Heart left ventricle (tissue), 16 donors: ENCODE measurements around the gene PCIF1. TPM values are rescaled to one million over a fixed set of nuclear protein-coding genes. Genes with fewer than 3 reads are reported as not detected.

Source experiments
- ATAC-seq, 4 donors: fragments of 200-7000 bp; cut with Tn5 transposase; one replicate each; pipeline ENCODE4 v1.9.1; 2020 to 2022; ENCODE audit warnings: moderate library complexity in 4 of 4, mild to moderate bottlenecking in 3 of 4, moderate number of reproducible peaks in 1 of 4
- DNase-seq, 5 donors: peaks; one replicate each; pipeline ENCODE4 v3.0.0-alpha.2; 2020
- H3K27ac ChIP-seq, 12 donors: fragments of 200-600 bp; sonication (generic) in 4 of 12; one replicate each; pipeline versions ENCODE4 v1.5.0 to v1.8.0; 2016 to 2022; ENCODE audit warnings: mild to moderate bottlenecking in 2 of 12
- H3K27me3 ChIP-seq, 9 donors: fragments of 200-600 bp; sonication (generic) in 2 of 9; one replicate each; pipeline versions ENCODE4 v1.5.1 to v1.8.0; 2016 to 2022; ENCODE audit warnings: mild to moderate bottlenecking in 3 of 9
- H3K36me3 ChIP-seq, 9 donors: fragments of 200-600 bp; sonication (generic) in 2 of 9; one replicate each; pipeline versions ENCODE4 v1.5.0 to v1.8.0; 2018 to 2022; ENCODE audit warnings: mild to moderate bottlenecking in 2 of 9
- H3K4me1 ChIP-seq, 12 donors: fragments of 200-600 bp; sonication (generic) in 4 of 12; one replicate each; pipeline versions ENCODE4 v1.5.0 to v1.8.0; 2016 to 2022; ENCODE audit warnings: mild to moderate bottlenecking in 3 of 12
- H3K4me3 ChIP-seq, 12 donors: fragments of 200-600 bp; sonication (generic) in 4 of 12; one replicate each; pipeline versions ENCODE4 v1.5.0 to v1.8.0; 2017 to 2022; ENCODE audit warnings: mild to moderate bottlenecking in 9 of 12, moderate library complexity in 4 of 12
- H3K9me3 ChIP-seq, 12 donors: fragments of 200-600 bp; sonication (generic) in 4 of 12; one replicate each; pipeline versions ENCODE4 v1.5.0 to v1.8.0; 2016 to 2022; ENCODE audit warnings: mild to moderate bottlenecking in 1 of 12
- CTCF ChIP-seq, 12 donors: fragments of 200-600 bp; sonication (generic) in 4 of 12; IDR thresholded peaks; one replicate each; pipeline versions ENCODE4 v1.5.0 to v1.8.0; 2018 to 2022; ENCODE audit warnings: antibody characterized with exemption in 12 of 12, mild to moderate bottlenecking in 5 of 12
- POLR2A ChIP-seq, 2 donors: fragments of 450-650 bp; IDR thresholded peaks; one replicate each; pipeline ENCODE4 v1.6.1; 2017; ENCODE audit warnings: antibody characterized with exemption in 2 of 2, mild to moderate bottlenecking in 2 of 2, moderate library complexity in 2 of 2
- WGBS, 4 donors: extraction: QIAGEN DNeasy Blood & Tissue Kit in 2 of 4; methylation state at CpG; one replicate each; pipeline versions ENCODE4 v1.1.5 to v1.1.7; 2013 to 2018; 5-methylcytosine and 5-hydroxymethylcytosine counted together
- intact Hi-C, 10 donors: fragments of 100-400 bp; cut with DNase I; formaldehyde crosslinking; loops; one replicate each; pipeline versions ENCODE4 v1.11.1 to v1.14.2; 2022
- polyA plus RNA-seq, 2 donors: library from polyadenylated mRNA; stranded (reverse); fragments of 200-250 nt; gene quantifications; one replicate each; pipeline ENCODE4 v1.2.3, GENCODE V29; 2013
- total RNA-seq, 9 donors: library from RNA; depleted of rRNA in 2 of 9; stranded (reverse); fragments of >200 nt in 2 of 9; fragmentation: NEBNext Ultra II Directional in 3 of 9; extraction: Animal tissue kit (Norgen Biotek cat#: 25700) in 3 of 9; gene quantifications; one replicate each; pipeline versions ENCODE4 v1.1.0 to v1.2.4, GENCODE V29; 2016 to 2023
- donor health status: ischemic (EF 13 %, LVEDD 7.1; RV severe dilation, severe dysfunction).
- donor health status: healthy with polysubstance abuse.
- donor health status: DM: no; HTN: yes; CAD: no.
- donor health status: DM: no; HTN: no; CAD: no.
- donor health status: ischemic (EF 25% LVEDD 6.9; RV normal size, moderate dysfunction).
- donor health status: ischemic (EF 25% LVEDD 5.7; RV mildly dilated, moderate dysfunction).
- donor health status: healthy.
- donor health status: DM: yes; HTN: yes; CAD: no.
- donor health status: ischemic (EF 35%, LVEDD 5.7; RV mildly dilated, moderate dysfunction).
- donor health status: nonischemic (EF 11% LVEDD 7.7; RV severe dilation, severe dysfunction).
- donor health status: DM: yes; HTN: yes; CAD: no.
- donor health status: PGD.
- donor health status: ischemic (EF 29% LVEDD 5.4; RV normal size, mild dysfunction).
- donor health status: nonischemic (EF 23%, LVEDD 6.1; RV moderate dilation, normal function).

The PCIF1 gene
- total and polyA plus RNA-seq, 11 donors, result 17.5 to 40.2 (median 28.2) TPM

DNA sequence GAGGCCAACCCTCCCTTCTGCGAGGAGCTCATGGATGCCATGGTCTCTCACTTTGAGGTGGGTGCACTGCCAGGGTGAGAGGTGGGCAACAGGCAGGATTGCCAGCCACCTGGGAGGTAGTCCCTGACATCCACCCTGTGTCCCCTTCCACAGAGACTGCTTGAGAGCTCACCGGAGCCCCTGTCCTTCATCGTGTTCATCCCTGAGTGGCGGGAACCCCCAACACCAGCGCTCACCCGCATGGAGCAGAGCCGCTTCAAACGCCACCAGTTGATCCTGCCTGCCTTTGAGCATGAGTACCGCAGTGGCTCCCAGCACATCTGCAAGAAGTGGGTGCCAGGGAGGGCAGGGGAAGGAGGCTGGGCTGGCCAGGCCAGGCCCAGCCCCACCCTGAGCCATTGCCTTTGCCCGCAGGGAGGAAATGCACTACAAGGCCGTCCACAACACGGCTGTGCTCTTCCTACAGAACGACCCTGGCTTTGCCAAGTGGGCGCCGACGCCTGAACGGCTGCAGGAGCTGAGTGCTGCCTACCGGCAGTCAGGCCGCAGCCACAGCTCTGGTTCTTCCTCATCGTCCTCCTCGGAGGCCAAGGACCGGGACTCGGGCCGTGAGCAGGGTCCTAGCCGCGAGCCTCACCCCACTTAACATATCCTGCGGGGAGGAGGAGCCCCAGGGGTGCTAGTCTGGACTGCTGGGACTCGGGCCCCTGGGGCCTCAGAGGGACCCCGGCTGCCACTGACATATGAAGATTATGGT lies 12.8 kb downstream of the PCIF1 start:
- intact Hi-C loops, result no loop called here
- Histone ChIP-seq H3K4me1 (peaks cover 0 to 39% (median 0%) of the 10 kb centered on the region in 12 donors), H3K27me3 (no peaks in the 10 kb centered on the region), H3K4me3 (no peak overlapping the region), H3K36me3 (peaks cover 2 to 100% (median 100%) of the 10 kb centered on the region in 9 donors), H3K27ac (peak overlapping the region in 2 of 12 donors; percentile 18 to 81), H3K9me3 (no peaks in the 10 kb centered on the region)
- ATAC-seq (no peak), DNase-seq (no peak)
- no peak for TF ChIP-seq POLR2A (IDR thresholded peaks at IDR 0.05)
- no peak for TF ChIP-seq CTCF (IDR thresholded peaks at IDR 0.05)
- WGBS, 4 donors, result 79 to 85% (median 81%) methylated on average over 21 to 29 of the region's 29 CpGs

- Histone ChIP-seq H3K4me3 (no peak overlapping the region), H3K4me1 (peaks cover 0 to 38% (median 0%) of the 10 kb centered on the region in 12 donors), H3K27me3 (no peaks in the 10 kb centered on the region), H3K36me3 (peaks cover 0 to 100% (median 100%) of the 10 kb centered on the region in 9 donors), H3K27ac (no peak overlapping the region), H3K9me3 (no peaks in the 10 kb centered on the region)
- intact Hi-C loops, result no loop called here
- no peak for ATAC-seq
- 57 to 85% (median 79%) methylated on average over 1 to 7 of the region's 7 CpGs for WGBS, 4 donors
- TF ChIP-seq POLR2A (IDR thresholded peaks at IDR 0.05), result no peak
- TF ChIP-seq CTCF (IDR thresholded peaks at IDR 0.05), result no peak
- no peak for DNase-seq
Measured at GRCh38 chr20:45948261-45948733, 13.8 kb downstream of the PCIF1 start.

DNA sequence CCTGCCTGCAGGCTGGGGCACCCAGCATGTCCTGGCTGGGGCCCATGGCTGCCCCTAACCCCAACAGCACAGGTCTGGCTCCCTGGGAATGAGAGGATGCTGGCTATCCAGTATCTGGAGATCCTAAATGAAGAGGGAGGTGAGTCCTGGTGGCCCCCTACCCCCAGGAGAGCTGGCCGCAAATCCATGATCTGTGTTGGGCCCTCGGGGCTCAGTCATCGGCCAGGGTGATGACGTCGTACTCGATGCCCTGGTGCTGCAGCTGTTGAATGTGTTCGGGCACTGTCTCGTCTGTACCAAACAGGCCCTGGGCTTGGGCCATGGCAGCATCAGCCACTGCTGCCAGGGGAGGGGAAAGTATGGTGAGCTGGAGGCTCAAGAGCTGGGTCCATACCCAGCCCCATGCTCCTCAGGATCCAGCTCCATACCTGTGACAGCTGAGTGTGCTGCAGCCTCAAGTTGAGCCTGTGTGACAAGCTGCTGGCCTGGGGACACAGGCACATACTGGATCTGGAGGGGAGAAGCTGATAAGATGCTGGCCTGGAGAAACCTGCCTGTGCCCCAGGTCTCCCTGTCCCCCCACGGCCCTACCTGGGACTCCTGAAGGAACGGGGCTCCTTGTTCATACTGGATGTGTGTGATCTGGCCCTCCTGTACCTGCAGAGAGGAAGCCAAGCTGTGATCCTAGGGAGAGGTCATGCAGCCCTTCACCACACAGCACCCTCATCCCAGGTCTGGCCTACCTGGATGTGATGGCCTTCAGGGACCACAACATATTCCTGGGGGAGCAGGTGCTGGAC lies 14.5 kb downstream of the PCIF1 start:
- H3K4me3 ChIP-seq, result no peak overlapping the region
- intact Hi-C loops, result no loop called here
- ATAC-seq (no peak), DNase-seq (no peak)
- peaks cover 0 to 33% (median 0%) of the 10 kb centered on the region in 12 donors for H3K4me1 ChIP-seq
- no peak for TF ChIP-seq POLR2A (IDR thresholded peaks at IDR 0.05)
- no peak for TF ChIP-seq CTCF (IDR thresholded peaks at IDR 0.05)
- peaks cover 0 to 100% (median 100%) of the 10 kb centered on the region in 9 donors for H3K36me3 ChIP-seq
- no peaks in the 10 kb centered on the region for H3K27me3 ChIP-seq
- no peak overlapping the region for H3K27ac ChIP-seq
- no peaks in the 10 kb centered on the region for H3K9me3 ChIP-seq
- WGBS, 4 donors, result 63 to 83% (median 72%) methylated on average over 10 of the region's 10 CpGs
